Epithelial cell of proximal tubule (primary cell): ENCODE results near the gene MRC2. TPM values are rescaled to one million over a fixed set of nuclear protein-coding genes. Genes with fewer than 3 reads are reported as not detected.

Experiments used
- DNase-seq: peaks from one replicate; pipeline ENCODE4 v3.0.0-alpha.2; 2011; ENCODE audit warnings: low read depth
- H3K4me3 ChIP-seq: 2 replicates; pipeline ENCODE4 v1.5.1; 2011; ENCODE audit warnings: low read depth, mild to moderate bottlenecking, low read length
- CTCF ChIP-seq: conservative IDR thresholded peaks from 2 replicates; pipeline ENCODE4 v1.5.1; 2012; ENCODE audit warnings: low read depth, mild to moderate bottlenecking, low read length
- total RNA-seq: library from RNA; depleted of rRNA; stranded (reverse); fragments of >200 nt; gene quantifications from 2 replicates; pipeline ENCODE4 v1.2.3, GENCODE V29; 2015

MRC2 gene
- total RNA-seq, 1 donor from 2014 or later, result 50.4 TPM

GRCh38 chr17:62629556-62630364, 2.3 kb downstream of the MRC2 start:
- no peak for TF ChIP-seq CTCF
- peak overlapping the region; percentile 68 for H3K4me3 ChIP-seq
- DNase-seq, result no peak

- no peak for DNase-seq
- no peak overlapping the region for H3K4me3 ChIP-seq
- no peak for TF ChIP-seq CTCF
These were observed 3.1 kb downstream of the MRC2 start for GRCh38 chr17:62630365-62631085.

GRCh38 chr17:62631086-62631935, 3.8 kb downstream of the MRC2 start:
- no peak for TF ChIP-seq CTCF
- DNase-seq, result no peak
- no peak overlapping the region for H3K4me3 ChIP-seq

GRCh38 chr17:62631936-62632924, 4.8 kb downstream of the MRC2 start:
- H3K4me3 ChIP-seq, result no peak overlapping the region
- no peak for TF ChIP-seq CTCF
- no peak for DNase-seq

GRCh38 chr17:62637809-62638208, 10.3 kb downstream of the MRC2 start:
- no peak overlapping the region for H3K4me3 ChIP-seq
- TF ChIP-seq CTCF, result no peak
- no peak for DNase-seq

- TF ChIP-seq CTCF, result no peak
- DNase-seq, result no peak
- no peak overlapping the region for H3K4me3 ChIP-seq
These were observed 13.7 kb downstream of the MRC2 start for GRCh38 chr17:62641153-62641552.
